GM10847 (cell line): Measurements from ENCODE around the gene MAP4K4.

ENCODE experiments used
- POLR2A ChIP-seq: IDR thresholded peaks from 2 replicates; pipeline ENCODE4 v1.6.1; 2011; ENCODE audit not compliant: insufficient read length; ENCODE audit errors: extremely low read depth

The MAP4K4 gene

DNA sequence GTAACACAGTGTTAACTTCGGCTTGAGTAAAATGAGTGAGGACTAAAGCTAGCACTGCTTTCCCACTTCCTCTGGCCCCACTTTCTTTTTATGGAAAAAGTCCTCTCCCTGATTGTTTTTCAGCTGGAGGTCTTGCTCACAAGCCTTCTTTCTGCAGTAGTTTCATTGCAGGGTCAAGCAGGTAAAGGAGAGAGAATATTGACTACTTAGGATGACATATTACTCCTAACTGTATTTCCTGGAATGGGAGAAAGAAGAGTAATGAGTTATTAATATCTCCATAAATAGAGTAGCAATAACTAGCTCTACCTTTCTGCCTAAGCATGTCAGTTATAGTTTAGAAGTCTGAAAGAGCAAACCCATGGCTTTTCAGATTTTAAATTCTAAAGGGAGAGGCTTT, 45.0 kb downstream of the MAP4K4 start:
- TF ChIP-seq POLR2A: no peak

GRCh38 chr2:101743288-101743687, 45.8 kb downstream of the MAP4K4 start:
- no peak for TF ChIP-seq POLR2A

DNA sequence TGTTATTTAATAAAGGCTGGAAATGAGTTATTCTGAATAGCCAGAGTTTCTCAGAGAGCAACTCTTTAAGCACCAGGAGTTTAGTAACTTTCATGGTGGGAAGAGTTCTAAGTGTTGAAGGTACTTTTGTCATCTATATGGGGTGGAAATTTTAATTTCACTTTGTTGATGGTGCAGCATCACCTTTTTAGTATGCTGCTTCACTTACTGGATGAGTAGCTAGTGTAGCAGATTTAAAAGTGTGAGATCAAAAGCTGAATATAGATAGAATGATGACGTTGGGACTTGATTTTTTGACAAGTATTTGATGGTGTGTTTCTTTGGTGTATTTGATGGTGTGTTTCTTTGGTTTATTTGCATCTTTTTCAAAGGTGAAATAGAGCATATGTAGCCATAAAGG, 47.3 kb downstream of the MAP4K4 start:
- TF ChIP-seq POLR2A: no peak

DNA sequence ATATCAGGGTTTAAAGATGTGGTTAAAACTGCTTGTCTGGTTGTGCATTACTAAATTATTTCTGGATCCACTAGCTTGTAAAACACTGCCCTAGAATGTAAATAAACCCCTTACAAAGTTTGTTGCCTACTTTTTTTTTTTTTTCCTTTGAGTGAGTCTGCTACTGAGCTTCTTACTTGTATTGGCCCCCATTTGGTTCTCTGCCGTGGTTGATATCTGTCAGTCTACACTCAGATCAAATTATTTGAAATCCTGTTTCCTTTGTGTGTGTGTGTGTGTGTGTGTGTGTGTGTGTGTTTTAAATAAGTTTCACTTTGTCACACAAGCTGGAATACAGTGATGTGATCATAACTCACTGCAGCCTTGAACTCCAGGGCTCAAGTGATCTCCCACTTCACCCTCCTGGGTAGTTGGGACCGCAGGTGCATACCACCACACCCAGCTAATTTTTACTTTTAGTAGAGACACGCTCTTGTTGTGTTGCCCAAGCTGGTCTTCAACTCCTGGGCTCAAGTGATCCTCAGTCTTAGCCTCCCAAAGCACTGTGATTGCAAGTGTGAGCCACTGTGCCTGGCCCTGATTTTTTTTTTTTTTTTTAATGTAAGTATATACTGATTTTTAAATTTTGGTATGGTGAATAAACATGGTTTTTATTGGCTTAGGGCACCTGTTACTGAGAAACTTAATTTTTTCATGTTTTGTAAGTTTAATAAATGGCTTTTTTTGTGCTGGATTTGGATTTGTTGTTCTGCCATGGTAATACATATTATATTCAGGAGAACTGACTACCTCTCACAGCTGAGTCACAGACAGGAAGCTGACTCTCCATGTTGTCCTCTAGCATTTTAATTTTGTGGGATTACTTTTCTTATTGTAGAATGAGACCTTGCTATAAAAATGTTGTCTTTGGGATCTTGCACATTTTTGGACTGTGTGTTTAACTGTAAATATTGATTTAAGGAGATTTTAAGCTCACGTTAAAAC, 48.5 kb downstream of the MAP4K4 start:
- TF ChIP-seq POLR2A: no peak

- no peak for TF ChIP-seq POLR2A
Observed at GRCh38 chr2:101748000-101748399, 50.5 kb downstream of the MAP4K4 start.

DNA sequence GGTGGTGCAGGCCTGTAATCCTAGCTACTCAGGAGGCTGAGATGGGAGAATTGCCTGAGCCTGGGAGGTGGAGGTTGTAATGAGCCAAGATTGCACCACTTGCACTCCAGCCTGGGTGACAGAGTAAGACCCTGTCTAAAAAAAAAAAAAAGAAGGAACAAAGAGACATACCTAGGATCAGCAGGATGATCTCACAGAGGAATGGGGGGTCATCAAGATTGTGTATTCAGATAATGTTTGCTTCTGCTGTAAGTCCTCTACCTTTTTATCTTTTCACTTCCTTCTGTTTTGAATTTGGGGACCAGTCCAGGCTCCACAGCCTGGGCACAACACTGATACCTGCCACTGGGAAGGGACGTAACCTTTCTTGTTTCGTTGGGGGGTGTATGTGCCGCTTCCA, 53.2 kb downstream of the MAP4K4 start:
- no peak for TF ChIP-seq POLR2A

DNA sequence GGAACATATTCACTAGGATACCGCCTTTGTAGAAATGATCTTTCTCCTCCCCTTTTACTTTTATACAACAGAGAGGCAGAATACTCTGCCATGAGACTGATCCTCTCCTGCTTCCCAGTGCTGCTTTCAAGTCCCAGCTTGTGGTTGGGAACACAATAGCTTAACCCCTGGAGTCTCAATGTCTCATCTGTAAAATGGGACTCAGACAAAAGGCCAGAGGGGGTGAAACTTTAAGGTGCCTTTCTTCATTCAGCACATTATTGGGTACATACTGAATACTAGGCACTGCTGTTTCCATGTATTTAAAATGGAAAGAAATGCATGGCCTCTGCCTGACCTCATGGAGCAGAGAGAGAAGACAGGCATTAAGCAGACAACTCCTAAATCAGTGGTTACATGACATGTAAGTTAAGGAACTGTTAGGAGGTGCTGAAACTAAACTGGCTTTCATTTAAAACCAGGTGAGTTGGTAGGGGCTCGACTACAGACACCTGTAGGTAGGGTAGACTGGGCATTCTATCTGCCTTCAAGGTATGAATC, 53.8 kb downstream of the MAP4K4 start:
- no peak for TF ChIP-seq POLR2A

- no peak for TF ChIP-seq POLR2A
Observed at GRCh38 chr2:101751875-101752619, 54.5 kb downstream of the MAP4K4 start.

- TF ChIP-seq POLR2A: no peak
Observed at GRCh38 chr2:101752716-101753616, 55.5 kb downstream of the MAP4K4 start.

- TF ChIP-seq POLR2A: no peak
Observed at GRCh38 chr2:101753720-101754490, 56.4 kb downstream of the MAP4K4 start.

DNA sequence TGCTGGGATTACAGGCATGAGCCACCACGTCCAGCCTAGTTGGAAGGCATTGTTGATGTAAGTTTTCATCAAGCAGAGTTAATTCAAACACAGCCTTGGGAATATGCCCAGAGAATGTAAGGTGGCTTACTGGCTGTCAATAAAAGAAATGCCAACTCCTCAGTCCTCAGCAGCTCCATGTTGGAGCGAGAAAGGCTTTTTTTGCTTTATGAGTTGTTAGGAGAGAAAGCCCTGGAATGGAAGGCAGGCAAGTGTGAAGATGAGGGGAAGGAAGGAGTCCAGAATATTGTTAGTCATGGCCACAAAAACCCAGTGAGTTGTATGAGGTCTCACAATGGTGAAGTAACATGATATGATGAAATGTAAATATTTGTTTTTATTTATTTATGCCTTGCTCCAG, 57.1 kb downstream of the MAP4K4 start:
- TF ChIP-seq POLR2A: no peak

- no peak for TF ChIP-seq POLR2A
Observed at GRCh38 chr2:101756266-101756665, 58.8 kb downstream of the MAP4K4 start.

DNA sequence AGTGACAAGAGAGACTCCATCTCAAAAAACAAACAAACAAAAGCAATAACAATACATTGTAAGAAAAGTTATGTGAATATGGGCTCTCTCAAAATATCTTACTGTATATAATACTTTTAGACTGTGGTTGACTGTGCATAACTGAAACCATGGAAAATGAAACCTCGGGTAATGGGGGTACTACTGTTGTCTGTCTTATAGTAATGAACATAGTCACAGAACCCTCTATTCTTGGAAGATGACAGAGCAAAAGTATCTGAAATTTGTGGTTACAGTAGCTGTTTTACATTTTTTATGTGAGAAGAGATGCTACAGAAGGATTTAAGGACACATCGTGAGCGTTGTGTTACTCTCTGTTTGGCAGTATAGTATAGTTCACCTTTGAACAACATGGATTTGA, 60.5 kb downstream of the MAP4K4 start:
- no peak for TF ChIP-seq POLR2A

- no peak for TF ChIP-seq POLR2A
Observed at GRCh38 chr2:101759162-101759561, 61.7 kb downstream of the MAP4K4 start.
